ENCODE measurements around the gene OLFML2B.

GRCh38 chr1:161943737-161944136 is 79.9 kb downstream of the OLFML2B start:
- TF ChIP-seq CTCF (IDR thresholded peaks at IDR 0.05) (no peak), POLR2A (IDR thresholded peaks at IDR 0.05) (no peak)

All from esophagus squamous epithelium (tissue), 4 donors.